ENCODE measurements around the gene RHBDF1.

GRCh38 chr16:75580-76501, 3.4 kb upstream of the RHBDF1 start:
- TF ChIP-seq FOXA1 (IDR thresholded peaks at IDR 0.05) (no peak), BHLHE40 (IDR thresholded peaks at IDR 0.05; ENCODE audit: borderline replicate concordance) (no peak), CTBP1 (IDR thresholded peaks at IDR 0.05; ENCODE audit: borderline replicate concordance) (no peak), SUZ12 (IDR thresholded peaks at IDR 0.05) (no peak), HDGF (IDR thresholded peaks at IDR 0.05; ENCODE audit: borderline replicate concordance) (no peak), ZNF384 (IDR thresholded peaks at IDR 0.05) (no peak), TARDBP (IDR thresholded peaks at IDR 0.05) (no peak), ARNT (IDR thresholded peaks at IDR 0.05) (no peak), FOXK2 (IDR thresholded peaks at IDR 0.05) (no peak), ELF4 (IDR thresholded peaks at IDR 0.05) (peak; percentile 53), L3MBTL2 (conservative IDR thresholded peaks at IDR 0.05) (no peak), SP1 (IDR thresholded peaks at IDR 0.05) (no peak), FOXM1 (IDR thresholded peaks at IDR 0.05; ENCODE audit: borderline replicate concordance) (no peak)
- TF ChIP-seq, protein P1, sequence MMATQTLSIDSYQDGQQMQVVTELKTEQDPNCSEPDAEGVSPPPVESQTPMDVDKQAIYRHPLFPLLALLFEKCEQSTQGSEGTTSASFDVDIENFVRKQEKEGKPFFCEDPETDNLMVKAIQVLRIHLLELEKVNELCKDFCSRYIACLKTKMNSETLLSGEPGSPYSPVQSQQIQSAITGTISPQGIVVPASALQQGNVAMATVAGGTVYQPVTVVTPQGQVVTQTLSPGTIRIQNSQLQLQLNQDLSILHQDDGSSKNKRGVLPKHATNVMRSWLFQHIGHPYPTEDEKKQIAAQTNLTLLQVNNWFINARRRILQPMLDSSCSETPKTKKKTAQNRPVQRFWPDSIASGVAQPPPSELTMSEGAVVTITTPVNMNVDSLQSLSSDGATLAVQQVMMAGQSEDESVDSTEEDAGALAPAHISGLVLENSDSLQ (IDR thresholded peaks at IDR 0.05), result no peak

Data from HEK293T (cell line).